ENCODE data around the gene SH3BP5L. TPM values are rescaled to one million over a fixed set of nuclear protein-coding genes. Genes with fewer than 3 reads are reported as not detected.

The SH3BP5L gene
- total and polyA plus RNA-seq, 2 of the 13 experiments (the other 11 are each of a cell fraction or from before 2014, with no cell fraction given) = 10.3 to 14.9 TPM

- peak; percentile 6 for TF ChIP-seq XRCC5 (optimal IDR thresholded peaks at IDR 0.05; ENCODE audit: low read length)
- peak; percentile 74 for TF ChIP-seq ZNF740 (CRISPR knock-in tag; IDR thresholded peaks at IDR 0.05)
- no peak for TF ChIP-seq RBM22 (optimal IDR thresholded peaks at IDR 0.05; ENCODE audit: low read length)
- no peak for TF ChIP-seq RBAK (CRISPR knock-in tag; IDR thresholded peaks at IDR 0.05)
- 0 out of 2 replicates have a peak, but pooled peaks have one; percentile 7 for TF ChIP-seq MTERF4 (CRISPR knock-in tag; IDR thresholded peaks at IDR 0.05)
- TF ChIP-seq GLI4 (CRISPR knock-in tag; IDR thresholded peaks at IDR 0.05; ENCODE audit: borderline replicate concordance) = peak; percentile 45; the same call in 1 of the 2 replicates
- TF ChIP-seq SIX1 (CRISPR knock-in tag; IDR thresholded peaks at IDR 0.05; ENCODE audit: borderline replicate concordance) = no peak
- no peak for TF ChIP-seq JARID2 (CRISPR knock-in tag; IDR thresholded peaks at IDR 0.05; ENCODE audit: insufficient replicate concordance)
- TF ChIP-seq FLYWCH1 (CRISPR knock-in tag; IDR thresholded peaks at IDR 0.05) = peak; percentile 48; the same call in 1 of the 2 replicates
- no peak for TF ChIP-seq ZNF234 (CRISPR knock-in tag; conservative IDR thresholded peaks at IDR 0.05)
- TF ChIP-seq NFKB2 (CRISPR knock-in tag; IDR thresholded peaks at IDR 0.05; ENCODE audit: borderline replicate concordance) = peak; percentile 27; the same call in 1 of the 2 replicates
Observed at GRCh38 chr1:248858096-248858890, 32.6 kb upstream of the SH3BP5L start (continued).
